Muscle of arm (tissue), 12 donors: ENCODE results near the gene KLK3. TPM values are rescaled to one million over a fixed set of nuclear protein-coding genes. Genes with fewer than 3 reads are reported as not detected.
"Not testable (repeated sequence)": the region's sequence is repeated elsewhere in the genome, so short reads cannot be mapped to it uniquely, and the experiment has no call there.

ENCODE experiments used
- DNase-seq: peaks from one replicate; pipeline ENCODE4 v3.0.0-alpha.2; 2013
- polyA plus RNA-seq, 12 donors: library from polyadenylated mRNA; unstranded; fragments of 120-200 nt; gene quantifications; one replicate each; pipeline ENCODE4 v1.2.1, GENCODE V29; 2013; ENCODE audit not compliant: insufficient read length in 12 of 12

Gene KLK3
- polyA plus RNA-seq, 12 donors: 9.4 TPM; not detected in 11

DNA sequence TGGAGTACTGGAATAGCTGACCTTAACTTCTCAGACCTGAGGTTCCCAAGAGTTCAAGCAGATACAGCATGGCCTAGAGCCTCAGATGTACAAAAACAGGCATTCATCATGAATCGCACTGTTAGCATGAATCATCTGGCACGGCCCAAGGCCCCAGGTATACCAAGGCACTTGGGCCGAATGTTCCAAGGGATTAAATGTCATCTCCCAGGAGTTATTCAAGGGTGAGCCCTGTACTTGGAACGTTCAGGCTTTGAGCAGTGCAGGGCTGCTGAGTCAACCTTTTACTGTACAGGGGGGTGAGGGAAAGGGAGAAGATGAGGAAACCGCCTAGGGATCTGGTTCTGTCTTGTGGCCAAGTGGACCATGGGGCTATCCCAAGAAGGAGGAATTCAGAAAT lies 6.3 kb downstream of the KLK3 start:
- DNase-seq: no peak

DNA sequence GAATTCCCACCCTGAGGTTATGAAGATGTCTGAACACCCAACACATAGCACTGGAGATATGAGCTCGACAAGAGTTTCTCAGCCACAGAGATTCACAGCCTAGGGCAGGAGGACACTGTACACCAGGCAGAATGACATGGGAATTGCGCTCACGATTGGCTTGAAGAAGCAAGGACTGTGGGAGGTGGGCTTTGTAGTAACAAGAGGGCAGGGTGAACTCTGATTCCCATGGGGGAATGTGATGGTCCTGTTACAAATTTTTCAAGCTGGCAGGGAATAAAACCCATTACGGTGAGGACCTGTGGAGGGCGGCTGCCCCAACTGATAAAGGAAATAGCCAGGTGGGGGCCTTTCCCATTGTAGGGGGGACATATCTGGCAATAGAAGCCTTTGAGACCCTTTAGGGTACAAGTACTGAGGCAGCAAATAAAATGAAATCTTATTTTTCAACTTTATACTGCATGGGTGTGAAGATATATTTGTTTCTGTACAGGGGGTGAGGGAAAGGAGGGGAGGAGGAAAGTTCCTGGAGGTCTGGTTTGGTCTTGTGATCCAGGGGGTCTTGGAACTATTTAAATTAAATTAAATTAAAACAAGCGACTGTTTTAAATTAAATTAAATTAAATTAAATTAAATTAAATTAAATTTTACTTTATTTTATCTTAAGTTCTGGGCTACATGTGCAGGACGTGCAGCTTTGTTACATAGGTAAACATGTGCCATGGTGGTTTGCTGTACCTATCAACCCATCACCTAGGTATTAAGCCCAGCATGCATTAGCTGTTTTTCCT lies 7.0 kb downstream of the KLK3 start:
- DNase-seq: no peak

DNA sequence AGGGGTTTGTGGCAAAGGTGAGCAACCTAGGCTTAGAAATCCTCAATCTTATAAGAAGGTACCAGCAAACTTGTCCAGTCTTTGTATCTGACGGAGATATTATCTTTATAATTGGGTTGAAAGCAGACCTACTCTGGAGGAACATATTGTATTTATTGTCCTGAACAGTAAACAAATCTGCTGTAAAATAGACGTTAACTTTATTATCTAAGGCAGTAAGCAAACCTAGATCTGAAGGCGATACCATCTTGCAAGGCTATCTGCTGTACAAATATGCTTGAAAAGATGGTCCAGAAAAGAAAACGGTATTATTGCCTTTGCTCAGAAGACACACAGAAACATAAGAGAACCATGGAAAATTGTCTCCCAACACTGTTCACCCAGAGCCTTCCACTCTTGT lies 14.8 kb downstream of the KLK3 start:
- no peak for DNase-seq

DNA sequence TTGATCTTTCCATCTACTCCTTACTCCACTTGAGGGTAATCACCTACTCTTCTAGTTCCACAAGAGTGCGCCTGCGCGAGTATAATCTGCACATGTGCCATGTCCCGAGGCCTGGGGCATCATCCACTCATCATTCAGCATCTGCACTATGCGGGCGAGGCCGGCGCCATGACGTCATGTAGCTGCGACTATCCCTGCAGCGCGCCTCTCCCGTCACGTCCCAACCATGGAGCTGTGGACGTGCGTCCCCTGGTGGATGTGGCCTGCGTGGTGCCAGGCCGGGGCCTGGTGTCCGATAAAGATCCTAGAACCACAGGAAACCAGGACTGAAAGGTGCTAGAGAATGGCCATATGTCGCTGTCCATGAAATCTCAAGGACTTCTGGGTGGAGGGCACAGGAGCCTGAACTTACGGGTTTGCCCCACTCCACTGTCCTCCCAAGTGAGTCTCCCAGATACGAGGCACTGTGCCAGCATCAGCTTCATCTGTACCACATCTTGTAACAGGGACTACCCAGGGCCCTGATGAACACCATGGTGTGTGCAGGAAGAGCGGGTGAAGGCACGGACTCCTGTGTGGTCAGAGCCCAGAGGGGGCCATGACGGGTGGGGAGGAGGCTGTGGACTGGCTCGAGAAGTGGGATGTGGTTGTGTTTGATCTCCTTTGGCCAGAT lies 15.8 kb downstream of the KLK3 start:
- DNase-seq: no peak

GRCh38 chr19:50873056-50873455 lies 18.3 kb downstream of the KLK3 start, which contains the start of gene KLK2:
TSS of gene KLK2 (plus strand) at chr19:50873439. CDS start at chr19:50873474, 35 bp downstream.
- DNase-seq: no peak

- no peak for DNase-seq
Measured at GRCh38 chr19:50874211-50874610, 19.5 kb downstream of the KLK3 start.

- no peak for DNase-seq
Measured at GRCh38 chr19:50875795-50876422, 21.2 kb downstream of the KLK3 start.

- DNase-seq: no peak
Measured at GRCh38 chr19:50876456-50876855, 21.7 kb downstream of the KLK3 start.

GRCh38 chr19:50877338-50877737 lies 22.6 kb downstream of the KLK3 start:
- no peak for DNase-seq

DNA sequence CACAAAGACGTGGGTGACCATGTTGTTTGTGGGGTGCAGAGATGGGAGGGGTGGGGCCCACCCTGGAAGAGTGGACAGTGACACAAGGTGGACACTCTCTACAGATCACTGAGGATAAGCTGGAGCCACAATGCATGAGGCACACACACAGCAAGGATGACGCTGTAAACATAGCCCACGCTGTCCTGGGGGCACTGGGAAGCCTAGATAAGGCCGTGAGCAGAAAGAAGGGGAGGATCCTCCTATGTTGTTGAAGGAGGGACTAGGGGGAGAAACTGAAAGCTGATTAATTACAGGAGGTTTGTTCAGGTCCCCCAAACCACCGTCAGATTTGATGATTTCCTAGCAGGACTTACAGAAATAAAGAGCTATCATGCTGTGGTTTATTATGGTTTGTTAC lies 24.1 kb downstream of the KLK3 start:
- DNase-seq: no peak

DNA sequence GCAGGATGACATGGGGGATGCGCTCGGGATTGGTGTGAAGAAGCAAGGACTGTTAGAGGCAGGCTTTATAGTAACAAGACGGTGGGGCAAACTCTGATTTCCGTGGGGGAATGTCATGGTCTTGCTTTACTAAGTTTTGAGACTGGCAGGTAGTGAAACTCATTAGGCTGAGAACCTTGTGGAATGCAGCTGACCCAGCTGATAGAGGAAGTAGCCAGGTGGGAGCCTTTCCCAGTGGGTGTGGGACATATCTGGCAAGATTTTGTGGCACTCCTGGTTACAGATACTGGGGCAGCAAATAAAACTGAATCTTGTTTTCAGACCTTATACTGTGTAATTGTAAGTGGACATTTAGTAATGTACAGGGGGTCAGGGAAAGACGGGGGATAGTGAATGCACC lies 25.5 kb downstream of the KLK3 start:
- DNase-seq: no peak

DNA sequence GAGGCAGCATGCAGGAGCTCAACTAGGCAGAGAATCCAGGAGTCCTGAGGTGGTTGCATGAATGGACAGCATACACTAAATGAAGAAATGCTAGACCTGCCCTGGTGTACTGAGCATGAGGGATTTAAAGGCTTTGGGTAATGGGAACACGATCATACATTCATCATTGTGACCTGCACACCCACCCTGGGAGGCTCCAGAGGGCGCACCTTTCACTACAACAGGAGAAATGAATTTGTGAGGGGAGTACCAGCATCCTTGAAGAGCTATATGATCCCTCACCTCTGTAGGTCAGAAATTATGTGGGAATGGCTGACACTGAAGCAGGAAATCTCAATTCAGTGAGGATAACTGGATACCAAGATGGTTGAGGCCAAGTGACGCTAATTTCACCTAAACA lies 27.5 kb downstream of the KLK3 start:
- DNase-seq: no peak

DNA sequence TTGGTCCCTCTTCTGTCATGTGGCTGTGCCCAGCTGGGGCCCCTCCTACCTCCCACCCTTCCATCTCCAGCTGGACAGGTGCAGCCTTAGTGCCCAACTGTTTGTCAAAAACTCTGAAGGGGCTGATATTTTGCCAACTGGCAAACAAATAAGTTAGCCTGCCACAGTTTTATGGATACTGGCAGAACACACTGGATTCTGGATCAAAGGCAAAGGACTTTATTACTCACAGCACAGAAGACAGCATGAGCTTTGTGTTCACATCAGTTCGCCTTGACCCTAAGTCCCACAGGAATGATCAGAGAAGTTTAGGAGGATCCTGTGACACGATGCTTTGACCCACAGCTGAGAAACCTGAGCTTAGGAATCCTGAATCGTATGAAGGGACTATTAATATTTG lies 34.9 kb downstream of the KLK3 start:
- no peak for DNase-seq

- no peak for DNase-seq
Measured at GRCh38 chr19:50890422-50891252, 35.9 kb downstream of the KLK3 start.

- no peak for DNase-seq
Measured at GRCh38 chr19:50891253-50891625, 36.5 kb downstream of the KLK3 start.

- DNase-seq: no peak
Measured at GRCh38 chr19:50893047-50893736, 38.5 kb downstream of the KLK3 start.

GRCh38 chr19:50894478-50895356 lies 40.0 kb downstream of the KLK3 start:
- DNase-seq: no peak

DNA sequence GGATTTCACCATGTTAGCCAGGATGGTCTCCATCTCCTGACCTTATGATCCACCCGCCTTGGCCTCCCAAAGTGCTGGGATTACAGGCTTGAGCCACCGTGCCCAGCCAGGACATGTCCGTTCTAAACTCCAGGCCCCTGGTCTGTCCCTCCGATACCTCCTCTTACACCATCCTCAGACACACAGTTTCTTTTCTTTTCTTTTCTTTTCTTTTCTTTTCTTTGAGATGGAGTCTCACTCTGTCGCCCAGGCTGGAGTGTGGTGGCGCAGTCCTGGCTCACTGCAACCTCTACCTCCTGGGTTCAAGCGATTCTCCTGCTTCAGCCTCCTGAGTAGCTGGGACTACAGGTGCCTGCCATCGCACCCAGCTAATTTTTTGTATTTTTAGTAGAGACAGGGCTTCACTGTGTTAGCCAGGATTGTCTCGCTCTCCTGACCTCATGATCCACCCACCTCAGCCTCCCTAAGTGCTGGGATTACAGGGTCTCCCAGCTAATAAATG lies 41.4 kb downstream of the KLK3 start:
- not testable (repeated sequence) for DNase-seq

DNA sequence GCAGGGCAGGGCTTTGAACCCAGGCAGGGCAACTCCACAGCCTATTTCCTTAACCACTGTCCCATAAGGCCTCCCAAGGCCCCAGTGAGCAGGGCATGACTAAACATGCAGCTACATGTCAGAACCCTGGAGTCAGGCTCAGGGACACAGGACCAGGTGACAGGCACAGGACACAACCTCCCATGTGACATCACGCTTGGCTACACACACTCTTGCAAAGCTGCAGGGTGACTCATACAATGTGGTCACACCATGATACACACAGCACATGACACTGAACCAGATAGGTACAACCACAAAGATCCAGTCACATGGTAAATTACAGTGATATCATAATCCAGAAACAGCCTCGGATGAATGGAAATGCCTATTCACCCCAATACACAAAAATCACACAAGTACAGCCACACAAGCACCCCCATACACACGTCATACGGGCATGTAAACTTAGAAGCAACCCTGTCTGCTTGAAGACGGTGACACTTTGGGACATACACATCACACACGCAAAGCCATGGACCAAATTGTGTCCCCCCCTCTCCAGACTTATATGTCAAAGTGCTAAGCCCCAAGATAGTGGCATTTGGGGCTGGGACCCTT lies 42.0 kb downstream of the KLK3 start:
- no peak for DNase-seq

DNA sequence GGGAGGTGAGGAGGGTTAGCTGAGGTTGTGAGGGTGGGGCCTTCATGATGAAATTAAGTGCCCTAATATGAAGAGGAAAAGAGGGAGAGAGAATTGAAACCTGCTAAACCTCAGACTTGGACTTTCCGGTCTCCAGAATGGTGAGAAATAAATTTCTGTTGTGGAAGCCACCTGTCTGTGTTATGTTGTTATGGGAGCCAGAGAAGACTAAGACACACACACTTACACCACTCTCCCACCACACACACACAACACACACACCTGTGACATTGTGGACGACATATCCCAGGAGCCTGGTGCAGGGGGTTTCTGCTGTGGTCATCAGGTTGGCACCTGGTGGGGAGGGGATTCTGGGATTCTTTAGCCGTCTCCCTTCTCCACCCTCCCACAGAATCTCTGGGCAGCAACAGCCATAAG lies 42.5 kb downstream of the KLK3 start:
- no peak for DNase-seq
